GM19023 (cell line): Measurements from ENCODE around the gene GIMAP1.
"Not testable (repeated sequence)": the region's sequence is repeated elsewhere in the genome, so short reads cannot be mapped to it uniquely, and the experiment has no call there.

ENCODE experiments used
- ATAC-seq: cut with Tn5 transposase; IDR thresholded peaks from one replicate; pipeline ENCODE4 v1.9.1; 2021; ENCODE audit warnings: mild to moderate bottlenecking, moderate library complexity; ENCODE audit not compliant: unreplicated experiment

GIMAP1 gene

DNA sequence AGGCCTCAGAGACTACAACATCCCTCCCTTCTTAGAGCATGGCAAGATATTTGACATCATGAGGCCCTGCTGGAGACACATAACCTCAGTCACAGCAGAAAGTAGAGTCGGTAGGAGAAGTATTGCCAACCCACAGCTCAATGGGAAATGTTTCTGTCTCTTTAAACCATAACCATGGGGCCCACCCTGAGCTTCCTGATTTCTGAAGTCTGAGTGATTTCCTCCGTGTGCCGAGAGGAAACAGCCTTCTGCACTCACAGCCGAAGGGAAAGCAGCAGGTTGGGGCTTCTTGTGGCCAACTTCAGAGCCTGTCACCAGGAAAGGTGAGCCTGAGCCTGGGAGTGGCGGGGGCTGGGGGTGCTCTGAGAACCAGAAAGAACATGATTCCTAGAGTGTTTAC lies at the start of gene GIMAP1:
TSS of gene GIMAP1 (plus strand) at position 246 of the 400 bp plus-strand sequence. CDS start 2,435 bp downstream, outside the sequence.
- no peak for ATAC-seq

DNA sequence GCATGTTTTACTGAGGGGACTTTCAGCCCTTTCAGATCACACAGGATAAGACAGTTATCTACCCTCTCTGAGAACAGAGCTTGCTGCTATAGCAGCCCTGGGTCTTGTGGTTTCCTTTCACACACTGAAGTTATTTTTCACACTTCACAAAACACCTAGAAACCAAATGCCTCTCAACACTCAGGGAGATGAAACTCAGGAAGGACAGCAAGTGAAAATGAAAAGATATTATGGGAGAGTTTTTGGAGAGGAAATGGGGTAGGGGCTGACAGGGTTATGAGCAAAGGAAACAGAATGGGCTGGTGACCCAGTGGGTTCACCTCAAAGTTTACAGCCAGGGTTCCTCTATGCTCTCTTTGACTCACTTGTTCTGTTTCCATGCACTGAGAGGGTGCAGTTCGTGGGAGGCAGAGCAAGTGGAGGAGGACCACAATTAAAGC lies 47.9 kb upstream of the GIMAP1 start:
- ATAC-seq: peak; percentile 69

GRCh38 chr7:150668977-150669376 lies 47.4 kb upstream of the GIMAP1 start:
- ATAC-seq: no peak

DNA sequence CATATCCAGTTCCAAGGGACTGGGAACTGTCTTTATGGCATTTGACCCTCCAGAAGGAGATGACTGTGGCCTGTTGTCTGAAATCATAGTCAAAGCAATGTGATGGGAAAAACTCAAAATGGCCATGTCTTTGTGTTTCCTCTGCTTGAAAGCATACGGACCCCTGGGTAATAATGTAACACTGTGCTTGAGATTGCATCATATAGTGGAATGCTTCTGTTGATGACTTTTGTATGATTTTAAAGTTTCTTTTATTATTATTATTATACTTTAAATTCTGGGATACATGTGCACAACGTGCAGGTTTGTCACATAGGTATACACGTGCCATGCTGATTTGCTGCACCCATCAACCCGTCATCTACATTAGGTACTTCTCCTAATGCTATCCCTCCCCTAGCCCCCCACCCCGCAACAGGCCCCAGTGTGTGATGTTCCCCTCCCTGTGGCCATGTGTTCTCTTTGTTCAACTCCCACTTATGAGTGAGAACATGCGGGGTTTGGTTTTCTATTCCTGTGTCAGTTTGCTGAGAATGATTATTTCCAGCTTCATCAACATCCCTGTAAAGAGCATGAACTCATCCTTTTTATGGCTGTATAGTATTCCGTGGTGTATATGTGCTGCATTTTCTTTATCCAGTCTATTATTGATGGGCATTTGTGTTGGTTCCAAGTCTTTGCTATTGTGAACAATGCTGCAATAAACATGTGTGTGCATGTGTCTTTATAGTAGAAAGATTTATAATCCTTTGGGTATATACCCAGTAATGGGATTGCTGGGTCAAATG lies 44.4 kb upstream of the GIMAP1 start:
- not testable (repeated sequence) for ATAC-seq

DNA sequence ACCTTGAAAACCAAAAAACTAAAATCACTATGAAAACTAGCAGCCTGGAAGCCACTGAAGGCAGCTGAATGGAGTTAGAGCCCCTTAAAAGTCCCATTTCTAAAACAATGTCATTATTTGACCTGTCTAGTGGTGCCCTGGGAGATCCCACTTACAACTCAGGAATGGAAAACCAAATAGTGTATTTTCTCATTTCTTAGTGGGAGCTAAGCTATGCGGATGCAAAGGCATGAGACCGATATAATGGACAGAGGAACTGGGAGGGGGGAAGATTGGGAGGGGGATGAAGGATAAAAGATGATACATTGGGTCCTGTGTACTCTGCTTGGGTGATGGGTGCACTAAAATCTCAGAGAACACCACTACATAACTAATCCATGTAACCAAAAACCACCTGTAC lies 40.7 kb upstream of the GIMAP1 start:
- no peak for ATAC-seq

DNA sequence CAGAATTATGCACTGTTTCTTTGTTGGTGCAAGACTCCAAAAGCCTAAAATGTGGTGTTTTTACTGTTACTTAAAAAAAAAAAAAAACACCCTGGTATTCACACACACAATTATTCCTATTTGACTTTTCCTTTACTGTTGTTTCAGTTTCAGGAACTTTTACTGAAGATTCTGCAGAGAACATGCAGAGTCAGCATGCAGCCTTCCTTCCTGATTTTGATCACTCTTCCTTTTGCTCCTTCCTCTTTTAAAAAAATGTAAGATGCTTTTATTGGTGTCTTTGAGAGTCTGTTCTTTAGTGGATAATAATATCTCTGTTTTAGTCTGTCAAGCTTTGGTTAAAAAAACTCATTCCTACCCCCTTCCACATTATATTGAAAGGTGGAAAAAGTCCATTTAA lies 40.1 kb upstream of the GIMAP1 start:
- not testable (repeated sequence) for ATAC-seq

DNA sequence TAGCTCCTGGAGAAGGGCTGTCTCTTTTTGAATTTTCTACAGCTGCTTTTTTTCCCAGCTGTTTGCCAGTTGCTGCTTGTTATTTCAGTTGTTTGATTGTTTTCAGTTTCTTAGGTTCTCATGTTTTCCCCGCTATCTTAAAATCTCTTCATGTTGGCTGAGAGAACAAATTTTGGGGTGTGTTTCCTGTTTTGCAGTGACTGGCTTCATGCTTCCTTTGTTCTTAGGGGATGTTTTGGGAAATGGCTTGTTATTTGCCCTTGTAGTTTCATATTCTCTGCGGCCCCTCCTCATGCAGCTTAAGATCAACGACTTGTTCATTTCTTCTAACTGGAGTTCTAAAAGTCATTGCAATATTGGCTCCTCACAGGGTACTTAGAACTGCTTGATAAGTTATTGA lies 39.6 kb upstream of the GIMAP1 start:
- not testable (repeated sequence) for ATAC-seq

DNA sequence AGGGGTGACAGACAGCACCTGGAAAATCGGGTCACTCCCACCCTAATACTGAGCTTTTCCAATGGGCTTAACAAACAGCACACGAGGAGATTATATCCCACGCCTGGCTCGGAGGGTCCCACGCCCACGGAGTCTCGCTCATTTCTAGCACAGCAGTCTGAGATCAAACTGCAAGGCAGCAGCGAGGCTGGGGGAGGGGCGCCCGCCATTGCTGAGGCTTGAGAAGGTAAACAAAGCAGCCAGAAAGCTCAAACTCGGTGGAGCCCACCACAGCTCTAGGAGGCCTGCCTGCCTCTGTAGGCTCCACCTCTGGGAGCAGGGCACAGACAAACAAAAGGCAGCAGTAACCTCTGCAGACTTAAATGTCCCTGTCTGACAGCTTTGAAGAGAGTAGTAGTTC lies 37.8 kb upstream of the GIMAP1 start:
- ATAC-seq: not testable (repeated sequence)

DNA sequence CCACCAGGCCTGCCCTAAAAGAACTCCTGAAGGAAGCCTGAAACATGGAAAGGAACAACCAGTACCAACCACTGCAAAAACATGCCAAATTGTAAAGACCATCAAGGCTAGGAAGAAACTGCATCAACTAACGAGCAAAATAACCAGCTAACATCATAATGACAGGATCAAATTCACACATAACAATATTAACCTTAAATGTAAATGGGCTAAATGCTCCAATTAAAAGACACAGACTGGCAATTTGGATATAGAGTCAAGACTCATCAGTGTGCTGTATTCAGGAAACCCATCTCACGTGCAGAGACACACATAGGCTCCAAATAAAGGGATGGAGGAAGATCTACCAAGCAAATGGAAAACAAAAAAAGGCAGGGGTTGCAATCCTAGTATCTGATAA lies 36.0 kb upstream of the GIMAP1 start:
- not testable (repeated sequence) for ATAC-seq

GRCh38 chr7:150685219-150686029 lies 31.0 kb upstream of the GIMAP1 start, which contains the start of gene GIMAP2:
GIMAP2 (plus strand) TSS chr7:150685706; CDS start chr7:150687060, 1,354 bp downstream.
- peak; percentile 94 for ATAC-seq

DNA sequence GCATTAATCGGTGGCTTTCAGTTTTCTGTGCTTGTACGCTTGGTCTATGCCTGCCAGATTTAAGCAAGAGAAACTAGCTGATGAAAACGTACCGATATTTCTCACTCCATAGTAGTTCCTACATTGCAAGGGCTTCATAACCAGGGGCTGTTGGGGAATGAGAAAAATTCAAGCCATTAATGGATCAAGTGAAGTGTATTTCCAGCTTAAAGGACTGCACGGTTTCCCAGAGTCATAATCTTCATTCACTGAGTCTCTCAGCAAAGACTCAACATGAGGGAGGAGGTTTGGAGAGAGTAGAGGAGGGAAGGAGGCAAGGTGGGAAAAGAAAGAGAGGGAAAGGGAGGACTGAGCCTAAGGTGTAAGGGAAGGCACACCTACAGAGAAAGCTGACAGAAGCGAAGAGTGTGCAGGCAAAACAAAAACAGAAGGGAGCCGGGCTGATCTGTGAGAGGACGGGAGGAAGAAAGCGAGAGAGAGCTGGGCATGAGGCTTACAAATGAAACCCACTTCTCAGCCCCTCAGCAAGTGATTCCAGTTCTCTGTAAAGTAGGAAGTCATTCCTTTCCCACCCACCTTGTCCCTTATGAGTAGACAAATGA lies 30.3 kb upstream of the GIMAP1 start:
- ATAC-seq: no peak

GRCh38 chr7:150688630-150689029 lies 27.8 kb upstream of the GIMAP1 start:
- ATAC-seq: no peak

GRCh38 chr7:150695654-150696053 lies 20.8 kb upstream of the GIMAP1 start:
- ATAC-seq: no peak

DNA sequence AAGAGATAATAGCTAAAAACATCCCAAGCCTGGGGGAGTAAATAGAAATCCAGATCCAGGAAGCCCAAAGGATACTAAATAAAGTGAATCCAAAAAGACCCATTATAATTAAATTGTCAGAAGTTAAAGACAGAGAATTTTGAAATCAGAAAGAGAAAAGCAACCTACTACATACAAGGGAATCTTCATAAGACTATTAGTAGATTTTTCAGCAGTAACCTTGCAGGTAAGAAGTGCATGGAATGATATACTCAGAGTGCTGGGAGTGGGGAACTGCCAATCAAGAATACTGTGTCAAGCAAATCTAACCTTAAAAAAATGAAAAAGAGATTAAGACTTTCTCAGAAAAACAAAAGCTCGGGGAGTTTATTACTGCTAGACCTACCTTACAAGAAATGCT lies 13.2 kb upstream of the GIMAP1 start:
- no peak for ATAC-seq

DNA sequence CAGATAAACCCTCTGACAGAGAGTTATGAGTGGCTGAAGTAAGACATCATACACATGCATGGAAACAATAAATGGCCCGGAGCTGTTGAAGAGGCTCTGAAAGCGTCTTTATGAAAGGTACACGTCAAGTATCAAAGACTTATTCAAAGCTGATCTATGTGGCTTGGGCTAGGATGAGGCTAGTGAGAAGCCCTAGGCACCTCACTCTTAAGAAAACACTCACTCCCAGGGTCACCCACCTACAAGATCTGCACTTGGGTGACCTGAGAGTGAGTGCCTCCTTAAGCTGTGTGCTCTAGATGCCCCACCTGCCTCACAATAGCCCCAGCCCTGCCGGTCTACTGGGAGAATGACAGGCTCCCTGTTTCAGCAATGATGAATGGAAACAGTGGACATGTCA lies 1.1 kb upstream of the GIMAP1 start:
- no peak for ATAC-seq

- no peak for ATAC-seq
Measured at GRCh38 chr7:150715738-150716137, 675 bp upstream of the GIMAP1 start.

DNA sequence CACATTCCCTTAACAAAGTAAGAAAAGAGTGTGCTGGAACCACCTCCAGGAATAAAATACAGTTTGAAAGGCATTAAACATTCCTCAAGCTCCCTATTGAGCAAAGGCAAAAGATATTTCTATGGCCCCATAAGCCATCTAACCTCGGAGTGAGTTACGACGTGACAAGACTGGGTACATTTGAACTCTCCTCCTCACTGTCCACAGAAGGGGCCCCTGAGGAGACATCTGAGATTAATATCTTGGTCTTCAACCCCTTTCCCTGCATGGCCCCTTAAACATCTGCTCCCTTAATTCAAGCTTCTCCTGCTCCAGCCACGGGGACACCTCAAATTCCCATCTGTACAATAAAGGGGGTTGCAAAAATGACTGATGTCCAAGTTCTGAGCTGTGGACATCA lies 526 bp downstream of the GIMAP1 start:
- ATAC-seq: no peak

- ATAC-seq: no peak
Measured at GRCh38 chr7:150717814-150718420, 1.5 kb downstream of the GIMAP1 start.

DNA sequence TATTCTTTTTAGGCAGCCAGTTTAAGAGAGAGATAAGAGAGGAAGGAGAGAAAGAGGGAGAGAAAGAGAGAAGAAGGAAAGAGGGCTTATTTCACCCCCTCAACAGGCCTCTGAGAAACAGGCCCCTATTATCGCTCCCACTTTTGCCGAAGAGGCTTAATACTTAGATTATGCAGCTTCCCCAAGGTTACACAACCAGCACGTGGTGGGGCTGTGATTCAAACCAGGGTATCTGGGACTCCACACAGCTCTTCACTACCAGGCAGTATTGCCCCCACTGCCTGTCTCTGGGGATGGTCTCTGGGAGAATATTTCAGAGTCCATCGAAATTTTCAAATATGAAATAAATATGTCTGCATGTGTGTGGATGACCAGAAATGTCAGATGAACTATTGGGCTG lies 3.0 kb downstream of the GIMAP1 start:
- no peak for ATAC-seq

- ATAC-seq: no peak
Measured at GRCh38 chr7:150719960-150720891, 3.8 kb downstream of the GIMAP1 start.
